ENCODE results near the gene SIM2. TPM values are rescaled to one million over a fixed set of nuclear protein-coding genes. Genes with fewer than 3 reads are reported as not detected.
"Not testable (repeated sequence)": the region's sequence is repeated elsewhere in the genome, so short reads cannot be mapped to it uniquely, and the experiment has no call there.

SIM2 gene, protein sequence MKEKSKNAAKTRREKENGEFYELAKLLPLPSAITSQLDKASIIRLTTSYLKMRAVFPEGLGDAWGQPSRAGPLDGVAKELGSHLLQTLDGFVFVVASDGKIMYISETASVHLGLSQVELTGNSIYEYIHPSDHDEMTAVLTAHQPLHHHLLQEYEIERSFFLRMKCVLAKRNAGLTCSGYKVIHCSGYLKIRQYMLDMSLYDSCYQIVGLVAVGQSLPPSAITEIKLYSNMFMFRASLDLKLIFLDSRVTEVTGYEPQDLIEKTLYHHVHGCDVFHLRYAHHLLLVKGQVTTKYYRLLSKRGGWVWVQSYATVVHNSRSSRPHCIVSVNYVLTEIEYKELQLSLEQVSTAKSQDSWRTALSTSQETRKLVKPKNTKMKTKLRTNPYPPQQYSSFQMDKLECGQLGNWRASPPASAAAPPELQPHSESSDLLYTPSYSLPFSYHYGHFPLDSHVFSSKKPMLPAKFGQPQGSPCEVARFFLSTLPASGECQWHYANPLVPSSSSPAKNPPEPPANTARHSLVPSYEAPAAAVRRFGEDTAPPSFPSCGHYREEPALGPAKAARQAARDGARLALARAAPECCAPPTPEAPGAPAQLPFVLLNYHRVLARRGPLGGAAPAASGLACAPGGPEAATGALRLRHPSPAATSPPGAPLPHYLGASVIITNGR
- not detected for total RNA-seq

DNA sequence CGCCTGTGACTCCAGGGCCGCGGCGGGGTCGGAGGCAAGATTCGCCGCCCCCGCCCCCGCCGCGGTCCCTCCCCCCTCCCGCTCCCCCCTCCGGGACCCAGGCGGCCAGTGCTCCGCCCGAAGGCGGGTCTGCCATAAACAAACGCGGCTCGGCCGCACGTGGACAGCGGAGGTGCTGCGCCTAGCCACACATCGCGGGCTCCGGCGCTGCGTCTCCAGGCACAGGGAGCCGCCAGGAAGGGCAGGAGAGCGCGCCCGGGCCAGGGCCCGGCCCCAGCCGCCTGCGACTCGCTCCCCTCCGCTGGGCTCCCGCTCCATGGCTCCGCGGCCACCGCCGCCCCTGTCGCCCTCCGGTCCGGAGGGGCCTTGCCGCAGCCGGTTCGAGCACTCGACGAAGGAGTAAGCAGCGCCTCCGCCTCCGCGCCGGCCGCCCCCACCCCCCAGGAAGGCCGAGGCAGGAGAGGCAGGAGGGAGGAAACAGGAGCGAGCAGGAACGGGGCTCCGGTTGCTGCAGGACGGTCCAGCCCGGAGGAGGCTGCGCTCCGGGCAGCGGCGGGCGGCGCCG lies at the start of gene SIM2:
Gene SIM2, plus strand, starts transcription at position 135 of the 565 bp plus-strand sequence. CDS start 632 bp downstream, outside the sequence.
- DNase-seq (ENCODE audit: low read depth in 2 of 3, low spot score in 2 of 3), result no peak

DNA sequence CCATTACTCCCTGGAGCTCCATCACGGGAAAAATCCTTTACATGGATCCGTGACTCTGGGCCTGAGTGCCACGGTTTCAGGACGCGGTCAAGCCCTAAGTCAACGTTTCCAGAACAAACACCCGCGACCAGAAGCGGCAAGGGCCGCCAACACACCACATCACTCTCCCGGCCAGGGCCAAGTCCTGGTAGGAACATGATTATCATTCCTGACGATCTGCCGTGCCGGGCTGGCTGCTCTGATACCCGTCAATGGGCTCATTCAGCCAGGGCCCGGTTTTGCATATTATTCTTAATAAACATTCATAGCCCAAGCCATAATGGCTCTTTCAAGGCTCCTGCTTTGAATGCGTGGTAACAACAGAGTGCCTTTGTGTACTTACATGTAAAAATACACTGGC lies 44.6 kb upstream of the SIM2 start:
- DNase-seq (ENCODE audit: low read depth in 2 of 3, low spot score in 2 of 3), result no peak

DNA sequence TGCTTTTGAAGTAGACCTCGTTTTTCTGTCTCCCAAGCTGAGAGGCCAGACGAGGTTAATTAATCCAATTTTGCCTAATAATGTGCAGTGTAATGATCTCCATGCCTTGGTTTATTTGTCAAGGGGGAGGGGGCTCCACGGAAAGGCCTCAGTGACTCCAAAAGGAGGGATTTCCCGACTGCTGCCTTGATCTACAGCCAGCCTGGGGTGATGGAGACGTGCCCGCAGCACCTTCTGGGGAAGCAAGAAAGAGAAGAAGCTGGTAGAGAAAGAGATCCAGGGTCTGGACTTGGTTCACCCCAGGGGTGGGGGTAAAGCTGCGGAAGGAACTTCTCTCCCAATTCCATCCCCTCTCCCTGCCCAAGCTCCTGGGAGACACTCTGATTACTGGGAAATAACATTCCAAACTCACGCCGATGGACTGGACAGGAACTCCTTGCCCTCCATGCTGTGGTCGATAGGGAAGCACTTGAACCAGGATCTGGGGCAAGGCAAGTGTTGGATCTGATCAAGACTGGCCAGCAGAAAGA lies 44.1 kb upstream of the SIM2 start:
- DNase-seq (ENCODE audit: low read depth in 2 of 3, low spot score in 2 of 3), result no peak

DNA sequence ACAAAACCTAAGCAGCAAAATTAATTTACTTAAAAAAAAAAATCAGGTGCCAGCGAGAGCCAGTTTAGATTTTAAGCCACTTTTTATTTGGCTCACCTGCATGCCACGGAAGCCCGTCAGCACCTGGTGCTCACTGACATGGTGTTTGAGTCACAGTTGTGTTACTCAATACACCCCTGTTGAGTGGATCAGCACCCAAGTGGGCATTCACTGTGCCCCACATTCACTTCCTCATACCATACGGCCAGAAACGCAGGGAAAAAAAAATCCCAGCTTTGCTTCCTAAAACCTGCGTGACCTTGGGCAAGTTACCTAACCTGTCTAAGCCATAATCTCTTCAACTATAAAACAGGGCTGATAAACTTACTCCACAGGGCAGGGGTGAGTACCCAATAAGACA lies 42.8 kb upstream of the SIM2 start:
- no peak for DNase-seq (ENCODE audit: low read depth in 2 of 3, low spot score in 2 of 3)

DNA sequence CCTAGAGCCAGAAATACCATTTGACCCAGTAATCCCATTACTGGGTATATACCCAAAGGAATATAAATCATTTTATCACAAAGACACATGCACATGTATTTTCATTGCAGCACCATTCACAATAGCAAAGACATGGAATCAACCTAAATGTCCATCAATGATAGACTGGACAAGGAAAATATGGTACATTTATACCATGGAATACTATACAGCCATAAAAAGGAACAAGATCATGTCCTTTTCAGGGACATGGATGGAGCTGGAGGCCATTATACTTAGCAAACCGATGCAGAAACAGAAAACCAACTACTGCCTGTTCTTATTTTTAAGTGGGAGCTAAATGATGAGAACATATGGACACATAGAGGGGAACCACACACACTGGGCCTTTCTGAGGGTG lies 41.6 kb upstream of the SIM2 start:
- not testable (repeated sequence) for DNase-seq (ENCODE audit: low read depth in 2 of 3, low spot score in 2 of 3)

DNA sequence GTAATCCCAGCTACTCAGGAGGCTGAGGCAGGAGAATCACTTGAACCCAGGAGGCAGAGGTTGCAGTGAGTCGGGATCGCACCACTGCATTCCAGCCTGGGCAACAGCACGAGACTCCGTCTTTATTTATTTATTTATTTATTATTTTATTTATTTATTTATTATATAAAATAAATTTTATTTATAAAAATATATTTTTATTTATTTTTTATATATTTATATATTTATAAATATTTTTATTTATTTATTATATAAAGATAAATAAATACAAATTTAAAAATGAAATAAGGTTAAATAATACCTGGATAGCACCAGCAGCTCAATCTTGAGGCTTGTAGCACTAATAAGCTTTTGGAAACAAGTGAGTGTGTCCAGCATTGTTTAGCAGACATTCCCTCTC lies 40.9 kb upstream of the SIM2 start:
- no peak for DNase-seq (ENCODE audit: low read depth in 2 of 3, low spot score in 2 of 3)

DNA sequence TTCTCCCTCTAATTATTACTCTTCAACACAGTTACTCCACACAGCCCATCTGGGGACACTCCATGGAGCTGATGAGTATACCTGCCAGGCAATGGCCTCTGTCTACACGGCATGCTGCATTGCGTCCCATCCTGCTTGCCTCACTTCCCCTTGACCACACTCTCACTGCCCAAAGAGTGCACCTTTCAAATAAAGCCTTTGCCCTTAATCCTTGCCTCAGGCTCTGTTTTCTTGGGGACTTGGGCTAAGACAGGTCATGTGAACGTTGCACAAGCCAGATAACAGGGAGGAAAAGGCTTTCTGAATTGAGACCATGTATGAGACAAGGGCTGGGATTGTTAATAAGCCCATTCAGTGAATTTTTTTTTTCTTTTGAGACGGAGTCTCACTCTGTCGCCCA lies 40.0 kb upstream of the SIM2 start:
- no peak for DNase-seq (ENCODE audit: low read depth in 2 of 3, low spot score in 2 of 3)

DNA sequence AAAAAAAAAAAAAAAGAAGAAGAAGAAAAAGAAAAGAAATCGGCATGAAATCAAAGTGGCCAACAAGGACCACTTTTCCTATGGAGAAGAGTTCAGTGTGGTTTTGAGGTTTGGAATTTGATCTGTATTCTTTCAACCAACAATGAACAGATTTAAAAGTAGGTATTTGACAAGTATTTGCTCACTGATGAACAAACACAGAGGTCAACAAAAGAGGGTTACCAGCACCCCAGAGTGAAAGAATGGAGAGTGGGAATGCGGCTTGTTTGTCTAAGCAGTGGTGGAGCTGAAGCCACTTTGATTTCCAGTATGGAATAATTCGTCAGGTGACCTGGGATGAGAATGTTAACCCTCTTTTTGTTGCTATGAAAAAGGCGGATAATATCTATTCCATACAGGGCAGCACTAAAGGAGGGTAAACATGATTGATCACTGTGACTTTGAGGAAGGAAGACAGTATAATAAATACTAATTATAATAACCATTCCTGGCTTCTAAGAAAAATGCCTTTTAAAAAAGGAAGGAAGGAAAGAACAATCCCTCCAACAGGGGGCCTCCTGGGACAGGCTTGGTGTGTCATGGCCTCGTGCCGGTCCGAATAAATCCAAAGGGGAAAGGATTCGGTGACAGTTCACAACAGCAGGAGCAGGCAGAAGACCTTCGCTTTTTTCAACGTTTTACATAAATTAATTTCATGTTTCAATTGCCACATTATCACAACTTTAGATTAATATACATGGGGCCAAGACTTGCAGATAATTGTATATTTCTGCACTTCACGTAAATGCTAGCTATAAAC lies 37.2 kb upstream of the SIM2 start:
- no peak for DNase-seq (ENCODE audit: low read depth in 2 of 3, low spot score in 2 of 3)

DNA sequence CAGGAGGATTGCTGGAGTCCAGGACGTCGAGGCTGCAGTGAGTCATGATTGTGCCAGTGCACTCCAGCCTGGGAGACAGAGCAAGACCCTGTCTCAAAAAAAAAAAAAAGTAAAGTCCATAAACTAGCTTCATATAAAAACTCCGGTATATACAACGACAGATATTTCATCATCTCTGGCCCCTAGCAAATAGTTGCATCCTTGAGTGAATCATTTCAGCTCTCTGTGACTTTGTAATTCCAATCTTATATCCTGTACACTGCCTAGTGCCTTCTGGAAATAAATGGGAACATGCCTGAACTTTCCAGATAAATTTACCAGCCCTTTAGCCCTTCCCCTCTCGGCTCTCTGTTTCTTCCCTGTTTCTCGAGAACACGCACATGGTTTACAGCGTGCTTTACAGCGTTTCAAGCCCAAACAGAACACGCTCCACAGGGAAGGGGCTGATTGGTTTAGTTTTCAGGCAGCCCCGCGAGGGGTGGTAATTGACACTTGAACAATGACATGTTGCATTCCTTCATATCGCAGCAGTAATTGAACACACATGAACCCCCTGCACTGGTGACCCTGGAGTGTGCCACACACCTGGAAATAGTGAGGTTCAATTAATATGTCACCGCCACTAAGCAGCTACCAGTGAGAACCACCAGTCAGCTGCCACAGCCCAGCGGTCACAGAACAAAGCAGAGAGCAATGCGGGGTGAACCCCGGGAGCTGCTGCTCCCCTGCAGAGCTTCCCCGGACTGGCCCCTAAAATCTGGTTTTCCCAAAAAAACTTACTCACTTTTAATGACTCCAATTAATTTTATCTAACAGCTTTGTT lies 35.7 kb upstream of the SIM2 start:
- no peak for DNase-seq (ENCODE audit: low read depth in 2 of 3, low spot score in 2 of 3)

DNA sequence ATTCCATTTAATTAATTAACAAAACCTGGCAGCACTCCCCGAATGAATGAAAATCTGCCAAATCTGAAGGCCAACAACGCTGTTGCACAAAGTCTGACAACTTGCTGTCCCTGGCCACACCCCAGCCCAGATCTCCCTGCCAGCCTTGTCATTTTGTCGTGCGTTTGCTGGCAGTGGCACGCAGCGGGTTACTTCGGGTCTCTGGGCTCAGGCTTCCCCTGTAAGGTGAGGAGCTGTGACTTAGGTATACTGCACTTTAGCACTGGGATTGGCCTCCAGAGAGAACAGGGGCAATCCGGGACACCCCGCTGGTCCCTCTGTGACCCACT lies 34.3 kb upstream of the SIM2 start:
- no peak for DNase-seq (ENCODE audit: low read depth in 2 of 3, low spot score in 2 of 3)

DNA sequence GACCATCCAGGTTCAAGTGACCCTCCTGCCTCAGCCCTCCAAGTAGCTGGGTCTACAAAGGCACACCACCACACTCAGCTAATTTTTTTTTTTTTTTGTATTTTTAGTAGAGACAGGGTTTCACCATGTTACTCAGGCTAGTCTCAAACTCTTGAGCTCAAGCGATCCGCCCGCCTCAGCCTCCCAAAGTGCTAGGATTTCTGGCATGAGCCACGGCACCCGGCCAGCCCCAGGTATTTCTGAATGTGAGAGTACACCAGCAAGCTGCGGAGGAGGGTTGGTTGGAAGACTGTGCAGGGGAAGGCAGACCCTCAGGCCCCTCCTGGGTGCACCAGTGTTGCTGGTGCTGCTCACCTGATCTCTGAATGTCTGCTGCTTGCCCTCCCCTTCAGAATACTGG lies 33.1 kb upstream of the SIM2 start:
- no peak for DNase-seq (ENCODE audit: low read depth in 2 of 3, low spot score in 2 of 3)

DNA sequence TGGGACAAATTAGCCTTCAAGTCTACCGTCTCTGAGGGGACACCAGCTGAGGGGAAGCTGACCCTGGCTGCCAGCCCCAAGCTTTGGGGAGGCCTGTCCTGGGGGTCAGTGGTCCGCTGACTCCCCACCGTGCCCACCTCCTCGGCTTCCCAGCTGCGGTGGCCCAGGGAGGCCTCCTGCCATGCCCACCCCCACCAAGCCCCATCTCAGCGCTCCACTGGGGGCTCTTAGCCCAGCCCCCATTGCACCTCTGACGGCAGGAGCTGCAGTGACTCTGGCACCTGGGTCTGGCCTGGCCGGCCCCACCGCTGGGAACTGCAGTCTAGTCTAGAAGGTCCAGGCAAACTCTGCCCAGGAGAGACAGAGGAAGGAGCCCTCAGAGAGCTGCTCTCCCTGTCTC lies 30.2 kb upstream of the SIM2 start:
- DNase-seq (ENCODE audit: low read depth in 2 of 3, low spot score in 2 of 3), result no peak

DNA sequence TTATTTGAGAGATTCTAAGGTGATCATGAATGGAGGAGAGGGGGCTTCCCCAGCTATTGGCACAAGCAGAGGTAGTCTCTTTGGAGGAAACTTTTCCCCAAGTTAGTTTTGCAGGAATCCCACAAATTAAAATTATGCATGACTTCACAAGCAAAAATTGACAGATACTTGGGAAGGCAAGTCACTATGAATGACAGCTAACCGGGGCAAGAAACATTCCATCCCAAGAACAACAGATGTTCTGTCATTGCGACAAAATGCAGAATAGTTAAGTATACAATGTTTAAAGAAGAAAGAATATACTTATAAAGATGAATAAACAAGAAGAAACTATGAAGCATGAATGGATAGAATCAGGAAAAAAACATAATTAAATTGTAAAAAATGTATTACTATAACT lies 27.1 kb upstream of the SIM2 start:
- no peak for DNase-seq (ENCODE audit: low read depth in 2 of 3, low spot score in 2 of 3)

DNA sequence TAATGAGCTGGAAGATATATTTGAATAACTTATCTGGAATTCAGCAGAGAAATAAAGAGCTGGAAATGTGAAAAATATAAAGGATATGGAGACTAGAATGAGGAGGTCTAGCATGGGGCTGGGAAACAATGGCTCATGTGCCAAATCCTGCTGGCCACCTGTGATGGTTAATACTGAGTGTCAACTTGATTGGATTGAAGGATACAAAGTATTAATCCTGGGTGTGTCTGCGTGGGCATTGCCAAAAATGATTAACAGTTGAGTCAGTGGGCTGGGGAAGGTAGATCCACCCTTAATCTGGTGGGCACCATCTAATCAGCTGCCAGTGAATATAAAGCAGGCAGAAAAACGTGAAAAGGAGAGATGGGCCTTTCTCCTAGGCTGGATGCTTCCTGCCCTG lies 26.6 kb upstream of the SIM2 start:
- DNase-seq (ENCODE audit: low read depth in 2 of 3, low spot score in 2 of 3), result not testable (repeated sequence)

DNA sequence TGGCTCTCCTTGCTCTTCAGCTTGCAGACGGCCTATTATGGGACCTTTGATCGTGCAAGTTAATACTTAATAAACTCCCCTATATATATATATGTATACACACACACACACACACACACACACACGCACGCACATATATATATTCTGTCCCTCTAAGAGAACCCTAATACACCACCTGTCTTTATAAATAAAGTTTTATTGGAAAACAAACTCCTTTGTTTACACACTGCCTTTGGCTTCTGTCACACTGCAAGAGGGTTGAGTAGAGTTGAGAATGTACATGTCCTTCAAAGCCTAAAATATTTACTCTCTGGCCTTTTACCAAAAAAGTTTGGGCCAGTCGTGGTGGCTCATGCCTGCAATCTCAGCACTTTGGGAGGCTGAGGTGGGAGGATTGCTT lies 26.2 kb upstream of the SIM2 start:
- DNase-seq (ENCODE audit: low read depth in 2 of 3, low spot score in 2 of 3), result no peak

DNA sequence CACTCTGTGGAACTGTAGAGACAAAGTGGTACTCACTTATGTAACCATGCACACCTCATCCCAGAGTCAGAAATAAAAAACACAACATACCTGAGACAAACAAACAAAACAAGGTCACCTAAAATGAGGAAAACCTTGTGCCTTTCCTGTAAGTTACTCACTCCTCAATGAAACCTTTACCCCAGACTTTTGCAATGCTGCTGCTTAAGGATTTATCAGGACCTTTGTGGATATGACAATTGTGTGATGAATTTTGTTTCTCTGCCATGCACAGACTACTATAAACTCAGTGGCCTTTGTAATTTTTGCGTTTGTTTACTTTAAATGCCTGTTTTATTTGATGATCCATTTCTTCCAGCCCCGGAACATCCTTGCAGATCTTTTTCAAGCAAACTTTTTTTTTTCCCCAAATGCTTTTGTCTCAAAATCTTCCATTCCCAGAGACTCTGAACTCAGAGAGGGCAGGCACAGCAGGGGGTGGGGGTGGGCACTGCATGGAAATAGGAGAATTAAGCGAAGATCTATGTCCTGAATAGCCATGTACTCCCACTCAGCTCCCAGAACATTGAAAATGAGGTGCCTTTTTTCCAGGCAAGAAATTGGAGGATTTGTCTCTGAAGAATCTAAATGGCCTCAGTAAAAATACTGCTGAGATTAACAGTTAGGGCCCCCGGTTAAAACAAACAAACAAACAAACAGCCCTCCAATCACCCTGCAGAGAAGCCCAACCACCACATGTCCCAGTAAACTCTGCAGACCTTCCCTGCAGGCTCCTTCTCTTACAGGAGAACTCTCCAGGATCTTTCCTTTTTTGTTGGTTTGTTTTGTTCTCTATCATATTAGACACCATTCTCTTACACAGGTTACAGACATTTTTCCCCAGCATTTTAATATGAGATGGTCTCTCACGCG lies 22.6 kb upstream of the SIM2 start:
- no peak for DNase-seq (ENCODE audit: low read depth in 2 of 3, low spot score in 2 of 3)

DNA sequence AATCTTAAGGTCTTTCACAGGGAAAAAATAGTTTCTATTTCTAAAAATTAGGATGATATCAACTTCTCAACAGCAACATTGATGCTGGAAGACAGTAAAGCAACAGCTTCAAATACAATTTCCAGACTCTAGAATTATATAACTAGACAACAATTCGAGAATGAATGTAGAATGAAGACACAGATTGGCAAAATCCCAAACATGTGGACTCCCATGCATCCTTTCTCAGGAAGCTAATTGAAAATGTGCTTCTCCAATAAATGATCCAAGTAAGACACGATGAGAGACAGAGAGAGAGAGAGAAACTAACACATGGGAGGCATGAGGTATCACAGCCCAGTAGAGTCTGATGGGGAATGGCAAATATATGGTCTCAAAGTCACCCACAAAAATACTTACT lies 21.5 kb upstream of the SIM2 start:
- DNase-seq (ENCODE audit: low read depth in 2 of 3, low spot score in 2 of 3), result no peak

DNA sequence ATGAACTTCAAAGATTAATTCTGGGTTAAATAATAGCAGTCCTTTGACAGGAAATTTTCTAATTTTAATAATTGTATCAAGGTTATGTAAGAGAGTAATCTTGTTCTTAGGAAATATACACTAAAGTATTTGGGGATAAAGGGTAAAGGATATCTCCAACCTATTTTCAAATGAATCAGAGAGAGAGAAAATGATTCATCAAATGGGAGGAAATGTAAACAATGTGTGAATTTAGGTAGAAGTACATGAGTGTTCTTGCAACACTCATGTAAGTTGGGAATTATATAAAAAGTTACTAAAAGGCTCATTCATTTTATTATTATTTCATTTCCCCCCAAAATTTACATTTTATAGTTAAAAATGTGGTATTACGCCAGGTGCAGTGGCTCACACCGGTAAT lies 20.4 kb upstream of the SIM2 start:
- DNase-seq (ENCODE audit: low read depth in 2 of 3, low spot score in 2 of 3), result no peak

DNA sequence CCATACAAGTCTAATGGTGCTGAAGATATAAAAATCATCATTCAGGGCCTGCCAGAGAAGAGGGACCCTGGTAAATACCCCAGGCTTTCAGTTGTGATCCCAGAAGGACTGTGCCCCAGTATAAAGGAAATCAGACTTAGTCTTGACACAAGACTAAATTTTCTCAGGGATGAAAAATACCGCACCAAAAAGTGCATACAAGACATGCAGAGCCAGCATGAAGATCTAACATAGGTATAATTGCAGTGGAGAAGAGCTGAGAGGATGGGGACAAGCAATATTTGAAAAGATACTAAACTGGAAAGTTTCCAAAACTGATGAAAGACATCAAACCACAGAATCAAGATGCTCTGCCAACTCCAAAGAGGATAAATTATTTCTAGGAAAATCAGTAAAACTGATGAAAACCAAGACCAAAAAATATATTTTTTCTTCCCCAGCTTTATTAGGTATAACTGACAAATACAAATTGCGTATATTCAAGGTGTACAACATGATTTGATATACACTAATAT lies 17.7 kb upstream of the SIM2 start:
- DNase-seq (ENCODE audit: low read depth in 2 of 3, low spot score in 2 of 3), result no peak
